Motor neuron (in vitro differentiated cells): ENCODE measurements around the gene ST3GAL4. TPM values are rescaled to one million over a fixed set of nuclear protein-coding genes. Genes with fewer than 3 reads are reported as not detected.
A peak's percentile ranks its signal among the peaks of the same experiment; 100 is the strongest.

Experiments used
- ATAC-seq, 8 experiments: fragments of 200-7000 bp; cut with Tn5 transposase; replicated peaks in 6 of 8; 2 replicates each; pipeline ENCODE4 v1.8.0; 2021; ENCODE audit warnings: mild to moderate bottlenecking in 8 of 8, moderate library complexity in 8 of 8
- H3K27ac ChIP-seq, 2 donors: fragments of 250-450 bp; sonication (Bioruptor Pico); 2 replicates each; pipeline ENCODE4 v1.9.0; 2021; ENCODE audit warnings: antibody characterized with exemption in 2 of 2, mild to moderate bottlenecking in 2 of 2, moderate library complexity in 1 of 2
- H3K4me1 ChIP-seq, 2 donors: fragments of 250-450 bp; sonication (Bioruptor Pico); replicated peaks in 1 of 2; 2 replicates each; pipeline ENCODE4 v1.6.1; 2021; ENCODE audit warnings: antibody characterized with exemption in 2 of 2, mild to moderate bottlenecking in 2 of 2, moderate library complexity in 1 of 2
- H3K4me3 ChIP-seq, 5 donors: fragments of 250-450 bp; sonication (Bioruptor Pico); 2 replicates each; pipeline ENCODE4 v1.9.0; 2021; ENCODE audit warnings: antibody characterized with exemption in 5 of 5, mild to moderate bottlenecking in 5 of 5, moderate library complexity in 4 of 5
- WGBS, 10 experiments: fragments of 450-650 bp; shearing (Covaris generic); methylation state at CpG; one replicate each; pipeline ENCODE4 v1.0.0; 2022; 5-methylcytosine and 5-hydroxymethylcytosine counted together
- in situ Hi-C, 9 experiments: fragments of 400-800 bp; cut with MboI; loops; one replicate each; pipeline ENCODE4 v1.15.0; 2021; ENCODE audit warnings: low sequenced_read_pairs in 9 of 9, low pct_unique_long_range_greater_than_20kb in 2 of 9; ENCODE audit not compliant: unreplicated experiment in 9 of 9
- total RNA-seq, 8 experiments: library from RNA; unstranded; fragments of 300-600 nt; gene quantifications; 2 replicates each; pipeline versions ENCODE4 v1.2.3 to v1.2.4, GENCODE V29; 2022

The ST3GAL4 gene
- total RNA-seq, 8 experiments from 2014 or later = 5.6 to 98.9 (median 11.3) TPM

GRCh38 chr11:126413426-126413825 is 57.9 kb downstream of the ST3GAL4 start:
- ATAC-seq = no peak
- WGBS, 10 experiments = 71 to 100% (median 98%) methylated on average over 1 to 6 of the region's 11 CpGs; no CpG with 5 or more reads in 3 of the 10 experiments
- Histone ChIP-seq H3K27ac (no peak overlapping the region), H3K4me3 (no peak overlapping the region), H3K4me1 (peaks cover 6 to 8% of the 10 kb centered on the region in 2 donors)
- in situ Hi-C loops = loop anchor here in 1 of 9 experiments (25.0 kb wide), 1 partner anchor 101 kb away; the partner anchor contains the start of gene DCPS

- no peak overlapping the region for H3K4me3 ChIP-seq
- ATAC-seq = no peak
- in situ Hi-C loops = loop anchor here in 1 of 9 experiments (25.0 kb wide), 1 partner anchor 102 kb away; the partner anchor contains the start of gene DCPS
- 100% methylated on average over 1 of the region's 9 CpGs; no CpG with 5 or more reads in 8 of the 10 experiments for WGBS, 10 experiments
- no peak overlapping the region for H3K27ac ChIP-seq
- peaks cover 6 to 8% of the 10 kb centered on the region in 2 donors for H3K4me1 ChIP-seq
Measured at GRCh38 chr11:126413843-126414405, 58.4 kb downstream of the ST3GAL4 start.

GRCh38 chr11:126414615-126415014 is 59.1 kb downstream of the ST3GAL4 start:
- no peak for ATAC-seq

GRCh38 chr11:126415128-126415527 is 59.6 kb downstream of the ST3GAL4 start:
- Histone ChIP-seq H3K4me1 (peaks cover 6 to 8% of the 10 kb centered on the region in 2 donors), H3K4me3 (no peak overlapping the region), H3K27ac (no peak overlapping the region)
- ATAC-seq = peak in 1 of 8 experiments; percentile 6
- 20 to 100% (median 94%) methylated on average over 1 to 4 of the region's 7 CpGs; no CpG with 5 or more reads in 3 of the 10 experiments for WGBS, 10 experiments
- in situ Hi-C loops = loop anchor here in 1 of 9 experiments (25.0 kb wide), 1 partner anchor 103 kb away; the partner anchor contains the start of gene DCPS

More at GRCh38 chr11:126414615-126415014, 59.1 kb downstream of the ST3GAL4 start:
- Histone ChIP-seq H3K4me3 (no peak overlapping the region), H3K4me1 (peaks cover 6 to 8% of the 10 kb centered on the region in 2 donors), H3K27ac (no peak overlapping the region)
- in situ Hi-C loops = loop anchor here in 1 of 9 experiments (25.0 kb wide), 1 partner anchor 102 kb away; the partner anchor contains the start of gene DCPS
- 86 to 100% (median 86%) methylated on average over 1 to 5 of the region's 5 CpGs; no CpG with 5 or more reads in 7 of the 10 experiments for WGBS, 10 experiments

DNA sequence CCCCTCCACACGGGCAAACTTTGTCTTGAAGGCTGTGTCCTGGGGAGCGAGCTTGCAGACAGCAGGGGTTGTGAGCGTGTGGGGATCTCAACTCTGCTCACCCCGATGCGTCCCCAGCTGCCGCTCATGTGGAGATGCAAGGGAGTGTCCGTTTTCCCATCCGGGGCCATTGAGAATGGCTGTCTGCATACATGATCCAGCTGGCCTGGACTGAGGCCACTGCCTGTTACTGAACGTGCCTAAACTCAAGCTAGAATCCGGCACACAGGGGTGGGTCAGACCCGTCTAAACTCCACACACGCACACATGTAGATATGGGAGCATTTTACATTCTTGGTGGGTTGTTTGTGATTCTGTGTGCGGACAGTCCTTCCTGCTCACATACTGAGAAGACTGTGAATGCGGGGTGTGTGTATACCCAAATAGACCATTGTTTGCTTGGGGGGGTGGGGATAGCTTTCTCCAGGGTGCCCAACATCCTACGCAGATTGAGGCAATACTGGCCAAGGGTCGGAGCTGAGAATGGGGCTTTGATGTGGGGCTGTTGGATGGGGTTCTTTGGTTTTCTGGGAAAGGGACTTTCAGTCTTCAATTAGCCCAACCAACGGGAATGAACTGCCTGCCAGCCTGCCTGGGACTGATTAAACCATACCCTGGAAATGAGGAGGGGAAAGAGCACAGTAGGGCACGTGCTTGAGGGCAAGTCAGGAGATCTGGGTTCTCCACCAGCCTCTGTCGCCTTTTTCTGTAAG is 60.4 kb downstream of the ST3GAL4 start:
- no peak overlapping the region for H3K27ac ChIP-seq
- H3K4me3 ChIP-seq = peak overlapping the region in 1 of 5 donors; percentile 31
- WGBS, 10 experiments = 3 to 90% (median 80%) methylated on average over 1 to 7 of the region's 19 CpGs; no CpG with 5 or more reads in 2 of the 10 experiments
- H3K4me1 ChIP-seq = peaks cover 6 to 8% of the 10 kb centered on the region in 2 donors
- ATAC-seq = peak in 3 of 8 experiments; percentile 31 to 77 (median 68)
- in situ Hi-C loops = loop anchor here in 1 of 9 experiments (25.0 kb wide), 1 partner anchor 104 kb away; the partner anchor contains the start of gene DCPS

GRCh38 chr11:126416542-126417090 is 61.1 kb downstream of the ST3GAL4 start:
- in situ Hi-C loops = loop anchor here in 1 of 9 experiments (25.0 kb wide), 1 partner anchor 104 kb away; the partner anchor contains the start of gene DCPS
- H3K4me1 ChIP-seq = peaks cover 6 to 8% of the 10 kb centered on the region in 2 donors
- ATAC-seq = peak; percentile 42 to 98 (median 95)
- no peak overlapping the region for H3K27ac ChIP-seq
- H3K4me3 ChIP-seq = peak overlapping the region; percentile 22 to 31 (median 22)
- 0 to 100% (median 48%) methylated on average over 1 to 5 of the region's 52 CpGs; no CpG with 5 or more reads in 4 of the 10 experiments for WGBS, 10 experiments

GRCh38 chr11:126417091-126417862 is 61.8 kb downstream of the ST3GAL4 start:
- no peak overlapping the region for H3K4me3 ChIP-seq
- 73 to 100% (median 83%) methylated on average over 3 to 8 of the region's 12 CpGs; no CpG with 5 or more reads in 1 of the 10 experiments for WGBS, 10 experiments
- in situ Hi-C loops = loop anchor here in 1 of 9 experiments (25.0 kb wide), 1 partner anchor 105 kb away; the partner anchor contains the start of gene DCPS
- ATAC-seq = no peak
- no peak overlapping the region for H3K27ac ChIP-seq
- H3K4me1 ChIP-seq = peaks cover 6 to 8% of the 10 kb centered on the region in 2 donors

- Histone ChIP-seq H3K4me1 (peaks cover 6 to 8% of the 10 kb centered on the region in 2 donors), H3K27ac (no peak overlapping the region), H3K4me3 (no peak overlapping the region)
- WGBS, 10 experiments = 0 to 14% (median 0%) methylated on average over 1 of the region's 1 CpG; no CpG with 5 or more reads in 5 of the 10 experiments
- ATAC-seq = no peak
- in situ Hi-C loops = loop anchor here in 1 of 9 experiments (25.0 kb wide), 1 partner anchor 107 kb away; the partner anchor contains the start of gene DCPS
Measured at GRCh38 chr11:126418887-126419286, 63.4 kb downstream of the ST3GAL4 start.

GRCh38 chr11:126419801-126420697 is 64.6 kb downstream of the ST3GAL4 start:
- ATAC-seq = no peak
- Histone ChIP-seq H3K4me1 (peaks cover 6 to 8% of the 10 kb centered on the region in 2 donors), H3K27ac (no peak overlapping the region), H3K4me3 (no peak overlapping the region)
- WGBS, 10 experiments = 64 to 100% (median 89%) methylated on average over 1 to 11 of the region's 11 CpGs
- in situ Hi-C loops = loop anchor here in 1 of 9 experiments (25.0 kb wide), 1 partner anchor 108 kb away; the partner anchor contains the start of gene DCPS

DNA sequence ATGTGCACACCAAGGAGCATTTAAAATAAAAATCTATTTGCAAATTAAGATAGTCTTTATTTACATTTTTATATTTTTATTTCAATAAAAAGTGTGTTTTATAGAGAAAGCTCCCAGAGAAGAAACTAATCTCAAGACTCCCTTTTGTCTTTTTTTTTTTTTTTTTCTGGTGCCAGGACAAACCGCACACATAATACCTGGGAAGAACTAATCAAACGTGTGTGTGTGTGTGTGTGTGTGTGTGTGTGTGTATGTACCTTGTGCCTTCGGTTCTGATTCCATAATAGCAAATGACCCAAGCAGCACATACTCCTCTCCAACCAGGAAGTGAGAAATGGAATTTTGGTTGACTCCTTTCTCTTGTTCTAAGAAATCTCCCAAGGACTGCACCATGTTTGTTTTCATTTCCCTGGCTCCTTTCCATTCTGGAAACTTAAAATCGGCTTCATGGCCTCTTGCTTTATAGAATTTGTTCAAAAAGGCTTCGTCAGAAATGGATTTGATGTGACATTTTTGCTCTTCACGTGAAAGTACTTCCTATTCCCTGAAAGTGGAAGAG is 65.3 kb downstream of the ST3GAL4 start:
- no peak overlapping the region for H3K27ac ChIP-seq
- ATAC-seq = no peak
- H3K4me1 ChIP-seq = peaks cover 6 to 8% of the 10 kb centered on the region in 2 donors
- no peak overlapping the region for H3K4me3 ChIP-seq
- 52 to 100% (median 83%) methylated on average over 1 to 6 of the region's 6 CpGs; no CpG with 5 or more reads in 1 of the 10 experiments for WGBS, 10 experiments
- in situ Hi-C loops = loop anchor here in 1 of 9 experiments (25.0 kb wide), 1 partner anchor 108 kb away; the partner anchor contains the start of gene DCPS

- WGBS, 10 experiments = 60 to 100% (median 80%) methylated on average over 1 to 10 of the region's 13 CpGs; no CpG with 5 or more reads in 1 of the 10 experiments
- in situ Hi-C loops = loop anchor here in 1 of 9 experiments (25.0 kb wide), 1 partner anchor 109 kb away; the partner anchor contains the start of gene DCPS
- ATAC-seq = no peak
- no peak overlapping the region for H3K27ac ChIP-seq
- no peak overlapping the region for H3K4me3 ChIP-seq
- H3K4me1 ChIP-seq = peaks cover 1 to 4% of the 10 kb centered on the region in 2 donors
Measured at GRCh38 chr11:126421271-126421671, 65.8 kb downstream of the ST3GAL4 start.
